Calu3 (cell line): ENCODE data around the gene PLEKHG5. TPM values are rescaled to one million over a fixed set of nuclear protein-coding genes. Genes with fewer than 3 reads are reported as not detected.

Experiments used
- BruUV-seq: library from RNA; stranded (reverse); fragments of 400-500 nt; replicated peaks from 2 replicates; lab custom pipeline; 2021; lab: Mats Ljungman, UMichigan
- CTCF ChIA-PET: fragments of 300-600 bp; sonication (Branson Sonifier 250); formaldehyde crosslinking; loops from one replicate; lab custom pipeline; 2022; ENCODE audit warnings: antibody characterized with exemption; lab: Charles Lee
- DNase-seq: peaks from one replicate; pipeline ENCODE4 v3.0.0; 2022
- H3K27ac Mint-ChIP-seq: one replicate; pipeline ENCODE4 v1.8.0; 2022; ENCODE audit warnings: mixed read lengths; ENCODE audit not compliant: unreplicated experiment
- H3K27me3 Mint-ChIP-seq: one replicate; pipeline ENCODE4 v1.8.0; 2022; ENCODE audit warnings: mixed read lengths; ENCODE audit not compliant: unreplicated experiment
- H3K36me3 Mint-ChIP-seq: one replicate; pipeline ENCODE4 v1.8.0; 2022; ENCODE audit warnings: mild to moderate bottlenecking, moderate library complexity, mixed read lengths; ENCODE audit not compliant: insufficient read depth, unreplicated experiment
- H3K4me1 Mint-ChIP-seq: one replicate; pipeline ENCODE4 v1.8.0; 2022; ENCODE audit warnings: mild to moderate bottlenecking, low read depth, mixed read lengths; ENCODE audit not compliant: unreplicated experiment
- H3K4me3 Mint-ChIP-seq: one replicate; pipeline ENCODE4 v1.8.0; 2022; ENCODE audit warnings: mild to moderate bottlenecking, low read depth, moderate library complexity, mixed read lengths; ENCODE audit not compliant: unreplicated experiment
- H3K9me3 Mint-ChIP-seq: one replicate; pipeline ENCODE4 v1.8.0; 2022; ENCODE audit warnings: low read depth, mixed read lengths; ENCODE audit not compliant: unreplicated experiment
- CTCF ChIP-seq: fragments of 200-600 bp; IDR thresholded peaks from one replicate; pipeline ENCODE4 v1.8.0; 2022; ENCODE audit warnings: antibody characterized with exemption; ENCODE audit not compliant: unreplicated experiment
- intact Hi-C: fragments of 100-400 bp; cut with micrococcal nuclease; formaldehyde crosslinking; loops from one replicate; pipeline ENCODE4 v1.10.0; 2022; ENCODE audit not compliant: unreplicated experiment
- total RNA-seq: library from RNA; stranded (reverse); gene quantifications from 2 replicates; pipeline ENCODE4 v1.2.3, GENCODE V29; 2022

PLEKHG5 gene
- total RNA-seq, 1 experiment from 2014 or later: 5.1 TPM

- Mint-ChIP-seq H3K27ac (no peak overlapping the region), H3K36me3 (peaks cover 21% of the 10 kb centered on the region), H3K4me1 (no peaks in the 10 kb centered on the region), H3K4me3 (no peak overlapping the region), H3K9me3 (no peaks in the 10 kb centered on the region), H3K27me3 (no peaks in the 10 kb centered on the region)
- no peak for DNase-seq
- intact Hi-C loops: no loop called here
- no peak for TF ChIP-seq CTCF
- BruUV-seq: no TSS peak
- CTCF ChIA-PET: no interaction called here
These were observed 22.6 kb downstream of the PLEKHG5 start for GRCh38 chr1:6468729-6469461.

- BruUV-seq: no TSS peak
- Mint-ChIP-seq H3K36me3 (peaks cover 21% of the 10 kb centered on the region), H3K9me3 (no peaks in the 10 kb centered on the region), H3K4me3 (no peak overlapping the region), H3K4me1 (no peaks in the 10 kb centered on the region), H3K27ac (no peak overlapping the region), H3K27me3 (no peaks in the 10 kb centered on the region)
- CTCF ChIA-PET: no interaction called here
- DNase-seq: no peak
- intact Hi-C loops: no loop called here
- TF ChIP-seq CTCF: no peak
These were observed 23.5 kb downstream of the PLEKHG5 start for GRCh38 chr1:6467744-6468688.

GRCh38 chr1:6467224-6467623 lies 24.2 kb downstream of the PLEKHG5 start:
- DNase-seq: no peak
- Mint-ChIP-seq H3K36me3 (peaks cover 20% of the 10 kb centered on the region), H3K4me1 (no peaks in the 10 kb centered on the region), H3K4me3 (no peak overlapping the region), H3K27me3 (no peaks in the 10 kb centered on the region), H3K9me3 (peaks cover 2% of the 10 kb centered on the region), H3K27ac (no peak overlapping the region)
- no TSS peak for BruUV-seq
- CTCF ChIA-PET: interaction anchor here (0.7 kb wide), 1 partner anchor 198 kb away, joined by 3 read pairs; no protein-coding TSS in a partner anchor
- intact Hi-C loops: no loop called here
- TF ChIP-seq CTCF: no peak

GRCh38 chr1:6466751-6467150 lies 24.7 kb downstream of the PLEKHG5 start:
- no peaks in the 10 kb centered on the region for H3K4me1 Mint-ChIP-seq
- CTCF ChIA-PET: interaction anchor here (0.7 kb wide), 2 partner anchors 198 to 408 kb away, joined by 3 read pairs; no protein-coding TSS in a partner anchor
- DNase-seq: no peak
- TF ChIP-seq CTCF: no peak
- H3K4me3 Mint-ChIP-seq: no peak overlapping the region
- H3K27ac Mint-ChIP-seq: no peak overlapping the region
- BruUV-seq: no TSS peak
- H3K9me3 Mint-ChIP-seq: peaks cover 2% of the 10 kb centered on the region
- peaks cover 18% of the 10 kb centered on the region for H3K36me3 Mint-ChIP-seq
- intact Hi-C loops: no loop called here
- no peaks in the 10 kb centered on the region for H3K27me3 Mint-ChIP-seq
